Stimulated activated CD8-positive, alpha-beta memory T cell treated with anti-CD3 and anti-CD28 coated beads, Interleukin-15, amount 100 ng/mL, for 24 hours (primary cell): Measurements from ENCODE around the gene CUEDC1.

Experiments used
- DNase-seq: peaks from one replicate; pipeline ENCODE4 v3.0.0-alpha.2; 2020; ENCODE audit warnings: low read depth

CUEDC1 gene

GRCh38 chr17:57955183-57955931 is at the start of gene CUEDC1:
Gene CUEDC1 (minus strand): TSS chr17:57955412. CDS start chr17:57885564, 69,848 bp downstream.
- DNase-seq, result peak; percentile 19

- DNase-seq, result no peak
These were observed 48.8 kb upstream of the CUEDC1 start for GRCh38 chr17:58004060-58004459.

GRCh38 chr17:58002973-58003372 is 47.8 kb upstream of the CUEDC1 start:
- no peak for DNase-seq

GRCh38 chr17:58002154-58002948 is 47.1 kb upstream of the CUEDC1 start:
- DNase-seq, result no peak

GRCh38 chr17:58001461-58002124 is 46.4 kb upstream of the CUEDC1 start:
- DNase-seq, result no peak

- DNase-seq, result no peak
These were observed 44.3 kb upstream of the CUEDC1 start for GRCh38 chr17:57999496-58000017.

- DNase-seq, result no peak
These were observed 43.8 kb upstream of the CUEDC1 start for GRCh38 chr17:57999010-57999495.

GRCh38 chr17:57997085-57997809 is 42.0 kb upstream of the CUEDC1 start:
- no peak for DNase-seq

- DNase-seq, result no peak
These were observed 40.1 kb upstream of the CUEDC1 start for GRCh38 chr17:57995076-57995956.

- DNase-seq, result no peak
These were observed 39.2 kb upstream of the CUEDC1 start for GRCh38 chr17:57994436-57994835.

- DNase-seq, result no peak
These were observed 38.5 kb upstream of the CUEDC1 start for GRCh38 chr17:57993471-57994365.

- DNase-seq, result no peak
These were observed 36.3 kb upstream of the CUEDC1 start for GRCh38 chr17:57991537-57991936.

- no peak for DNase-seq
These were observed 34.8 kb upstream of the CUEDC1 start for GRCh38 chr17:57990037-57990436.

- peak; percentile 37 for DNase-seq
These were observed 33.4 kb upstream of the CUEDC1 start for GRCh38 chr17:57988301-57989250.

- DNase-seq, result peak; percentile 56
These were observed 32.5 kb upstream of the CUEDC1 start, which contains the start of gene VEZF1 for GRCh38 chr17:57987581-57988300. Gene VEZF1 (minus strand): TSS chr17:57988254. CDS start chr17:57988111, 143 bp downstream.

- no peak for DNase-seq
These were observed 31.8 kb upstream of the CUEDC1 start for GRCh38 chr17:57986841-57987580.

GRCh38 chr17:57985675-57985974 is 30.4 kb upstream of the CUEDC1 start:
- no peak for DNase-seq
